A673 (cell line): ENCODE measurements around the gene KERA. TPM values are rescaled to one million over a fixed set of nuclear protein-coding genes. Genes with fewer than 3 reads are reported as not detected.
"Not testable (repeated sequence)": the region's sequence is repeated elsewhere in the genome, so short reads cannot be mapped to it uniquely, and the experiment has no call there.

Source experiments
- BruUV-seq: library from RNA; stranded (reverse); fragments of 400-500 nt; replicated peaks from 2 replicates; lab custom pipeline; 2021; lab: Mats Ljungman, UMichigan
- CTCF ChIA-PET: fragments of 300-600 bp; sonication (Branson Sonifier 250); formaldehyde crosslinking; loops from one replicate; lab custom pipeline; 2022; ENCODE audit warnings: antibody characterized with exemption; lab: Charles Lee
- POLR2A ChIA-PET: fragments of 300-600 bp; sonication (Branson Sonifier 250); formaldehyde crosslinking; loops from one replicate; lab custom pipeline; 2022; ENCODE audit warnings: antibody characterized with exemption; ENCODE audit not compliant: low non-redundant PET; lab: Charles Lee
- DNase-seq: peaks from one replicate; pipeline ENCODE4 v3.0.0-alpha.2; 2015; ENCODE audit warnings: low spot score
- H3K27ac ChIP-seq: fragments of 200-600 bp; sonication (generic); 2 replicates; pipeline ENCODE4 v1.5.1; 2016; ENCODE audit warnings: mixed run types, low read depth, mild to moderate bottlenecking, mixed read lengths, antibody characterized with exemption, low read length; ENCODE audit not compliant: poor library complexity, severe bottlenecking
- H3K27me3 ChIP-seq: fragments of 200-600 bp; sonication (generic); replicated peaks from 2 replicates; pipeline ENCODE4 v1.6.1; 2017; ENCODE audit warnings: mixed run types, low read depth, mild to moderate bottlenecking, mixed read lengths, antibody characterized with exemption, low read length; ENCODE audit not compliant: insufficient read depth, poor library complexity
- H3K36me3 ChIP-seq: fragments of 200-600 bp; sonication (generic); 2 replicates; pipeline ENCODE4 v1.6.1; 2016; ENCODE audit warnings: mixed run types, mild to moderate bottlenecking, mixed read lengths, antibody characterized with exemption, low read length; ENCODE audit not compliant: insufficient read depth, poor library complexity, severe bottlenecking
- H3K4me1 ChIP-seq: fragments of 200-600 bp; sonication (generic); 2 replicates; pipeline ENCODE4 v1.6.1; 2017; ENCODE audit warnings: mixed run types, mild to moderate bottlenecking, mixed read lengths, antibody characterized with exemption, low read length; ENCODE audit not compliant: insufficient read depth, poor library complexity, severe bottlenecking
- H3K4me3 ChIP-seq: fragments of 200-600 bp; sonication (generic); 2 replicates; pipeline ENCODE4 v1.5.1; 2016; ENCODE audit warnings: low read depth, mixed run types, mild to moderate bottlenecking, mixed read lengths, low read length; ENCODE audit not compliant: poor library complexity, severe bottlenecking
- H3K9me3 ChIP-seq: fragments of 200-600 bp; sonication (generic); 2 replicates; pipeline ENCODE4 v1.6.1; 2016; ENCODE audit warnings: mixed run types, low read depth, mild to moderate bottlenecking, mixed read lengths, antibody characterized with exemption, low read length; ENCODE audit not compliant: poor library complexity, severe bottlenecking
- EZH2 ChIP-seq: fragments of 200-600 bp; sonication (generic); IDR thresholded peaks from 2 replicates; pipeline ENCODE4 v1.6.1; 2017; ENCODE audit warnings: borderline replicate concordance, low read depth, mild to moderate bottlenecking, mixed read lengths, antibody characterized with exemption, low read length; ENCODE audit not compliant: poor library complexity, severe bottlenecking
- intact Hi-C: fragments of 100-400 bp; cut with micrococcal nuclease; formaldehyde crosslinking; loops from one replicate; pipeline ENCODE4 v1.10.0; 2022; ENCODE audit not compliant: unreplicated experiment
- total RNA-seq: library from RNA; stranded (reverse); gene quantifications from 2 replicates; pipeline ENCODE4 v1.2.3, GENCODE V29; 2021
- TF ChIP-seq, protein P1 (sequence below): fragments of 300-800, 200-600 bp; sonication (generic); conservative IDR thresholded peaks from 2 replicates; pipeline ENCODE4 v1.5.1; 2017; ENCODE audit warnings: low read depth, mild to moderate bottlenecking, antibody characterized with exemption, low read length, moderate library complexity, mixed read lengths

KERA gene
- total RNA-seq, 1 experiment from 2014 or later = not detected

DNA sequence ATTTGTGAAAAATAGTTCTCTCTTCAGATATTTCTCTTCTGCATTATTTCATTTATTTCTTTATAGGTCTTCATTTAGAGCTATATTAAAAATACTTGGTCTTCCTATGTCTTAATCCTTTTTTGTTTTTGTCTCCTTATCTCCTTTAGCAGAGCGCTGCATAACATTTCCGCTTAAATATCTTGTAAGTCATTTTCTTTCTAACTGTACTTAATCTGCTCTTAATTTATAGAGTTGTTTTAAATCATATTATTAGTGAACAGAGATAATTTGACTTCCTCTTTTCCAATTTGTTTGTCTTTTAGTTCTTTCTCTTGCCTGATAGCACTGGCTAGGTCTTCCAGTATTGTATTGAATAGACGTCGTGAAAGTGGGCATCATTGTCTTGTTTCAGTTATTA lies 35.5 kb upstream of the KERA start:
- ChIA-PET POLR2A (no interaction called here), CTCF (no interaction called here)
- TF ChIP-seq EZH2 = no peak
- TF ChIP-seq, protein P1, sequence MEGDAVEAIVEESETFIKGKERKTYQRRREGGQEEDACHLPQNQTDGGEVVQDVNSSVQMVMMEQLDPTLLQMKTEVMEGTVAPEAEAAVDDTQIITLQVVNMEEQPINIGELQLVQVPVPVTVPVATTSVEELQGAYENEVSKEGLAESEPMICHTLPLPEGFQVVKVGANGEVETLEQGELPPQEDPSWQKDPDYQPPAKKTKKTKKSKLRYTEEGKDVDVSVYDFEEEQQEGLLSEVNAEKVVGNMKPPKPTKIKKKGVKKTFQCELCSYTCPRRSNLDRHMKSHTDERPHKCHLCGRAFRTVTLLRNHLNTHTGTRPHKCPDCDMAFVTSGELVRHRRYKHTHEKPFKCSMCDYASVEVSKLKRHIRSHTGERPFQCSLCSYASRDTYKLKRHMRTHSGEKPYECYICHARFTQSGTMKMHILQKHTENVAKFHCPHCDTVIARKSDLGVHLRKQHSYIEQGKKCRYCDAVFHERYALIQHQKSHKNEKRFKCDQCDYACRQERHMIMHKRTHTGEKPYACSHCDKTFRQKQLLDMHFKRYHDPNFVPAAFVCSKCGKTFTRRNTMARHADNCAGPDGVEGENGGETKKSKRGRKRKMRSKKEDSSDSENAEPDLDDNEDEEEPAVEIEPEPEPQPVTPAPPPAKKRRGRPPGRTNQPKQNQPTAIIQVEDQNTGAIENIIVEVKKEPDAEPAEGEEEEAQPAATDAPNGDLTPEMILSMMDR = no peak
- intact Hi-C loops = no loop called here
- no TSS peak for BruUV-seq
- H3K4me1 ChIP-seq = no peaks in the 10 kb centered on the region
- H3K9me3 ChIP-seq = peaks cover 4% of the 10 kb centered on the region
- H3K4me3 ChIP-seq = no peak overlapping the region
- no peak overlapping the region for H3K27ac ChIP-seq
- DNase-seq = no peak
- H3K27me3 ChIP-seq = no peaks in the 10 kb centered on the region
- no peaks in the 10 kb centered on the region for H3K36me3 ChIP-seq

DNA sequence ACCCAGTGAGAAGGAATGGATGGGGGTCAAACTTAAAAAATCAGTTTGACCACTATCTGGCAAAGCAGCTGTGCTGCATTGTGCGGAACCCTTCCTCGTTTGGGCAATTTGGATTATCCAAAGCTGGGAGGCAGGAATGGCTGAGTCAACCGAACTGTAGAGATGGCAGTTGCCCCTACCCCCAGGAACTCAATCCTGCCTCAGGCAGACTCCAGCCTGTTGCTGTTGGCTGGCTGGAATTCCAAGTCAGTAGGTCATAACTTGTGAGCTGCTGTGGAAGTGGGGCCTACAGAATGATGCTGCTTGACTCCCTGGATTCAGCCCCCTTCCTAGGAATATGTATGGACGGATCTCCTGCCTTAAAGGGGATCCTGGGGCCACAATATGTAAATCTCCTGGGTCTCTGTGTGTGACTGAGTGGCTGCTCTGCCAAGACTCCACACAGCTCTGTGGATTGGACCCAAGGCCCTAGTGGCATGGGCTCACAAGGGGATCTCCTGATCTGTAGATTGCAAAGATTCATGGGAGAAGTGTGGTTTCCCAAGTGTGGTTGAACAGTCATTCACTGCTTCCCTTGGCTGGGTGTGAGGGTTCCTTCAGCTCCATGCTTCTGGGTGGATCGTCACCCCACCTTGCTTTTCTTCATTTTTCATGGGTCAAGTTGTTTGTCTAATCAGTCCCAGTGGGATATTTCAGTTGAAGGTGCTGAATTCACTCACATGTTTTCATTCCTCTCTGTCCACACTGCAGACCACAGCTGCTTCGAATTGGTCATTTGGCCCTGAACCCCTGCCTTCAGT lies 34.3 kb upstream of the KERA start:
- BruUV-seq = no TSS peak
- Histone ChIP-seq H3K9me3 (peaks cover 4% of the 10 kb centered on the region), H3K27me3 (no peaks in the 10 kb centered on the region), H3K36me3 (no peaks in the 10 kb centered on the region), H3K4me1 (no peaks in the 10 kb centered on the region), H3K27ac (no peak overlapping the region), H3K4me3 (no peak overlapping the region)
- POLR2A ChIA-PET = no interaction called here
- TF ChIP-seq, protein P1 = no peak
- no peak for TF ChIP-seq EZH2
- intact Hi-C loops = no loop called here
- no peak for DNase-seq
- CTCF ChIA-PET = no interaction called here

DNA sequence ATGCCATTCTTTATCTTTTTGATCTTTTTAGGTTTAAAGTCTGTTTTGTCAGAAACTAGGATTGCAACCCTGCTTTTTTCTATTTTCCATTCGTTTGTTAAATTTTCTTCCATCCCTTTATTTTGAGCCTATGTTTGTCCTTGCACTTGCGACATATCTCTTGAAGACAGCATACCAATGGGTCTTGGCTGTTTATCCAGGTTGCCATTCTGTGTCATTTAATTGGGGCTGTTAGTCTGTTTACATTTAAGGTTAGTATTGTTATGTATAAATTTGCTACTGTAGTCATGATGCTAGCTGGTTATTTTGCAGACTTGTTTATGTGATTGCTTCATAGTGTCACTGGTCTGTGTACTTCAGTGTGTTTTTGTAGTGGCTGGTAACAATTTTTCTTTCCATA lies 32.1 kb upstream of the KERA start:
- H3K27ac ChIP-seq, BruUV-seq, POLR2A ChIA-PET, H3K4me1 ChIP-seq, H3K4me3 ChIP-seq, intact Hi-C loops, H3K27me3 ChIP-seq, H3K36me3 ChIP-seq, DNase-seq, H3K9me3 ChIP-seq, CTCF ChIA-PET: not testable (repeated sequence)

DNA sequence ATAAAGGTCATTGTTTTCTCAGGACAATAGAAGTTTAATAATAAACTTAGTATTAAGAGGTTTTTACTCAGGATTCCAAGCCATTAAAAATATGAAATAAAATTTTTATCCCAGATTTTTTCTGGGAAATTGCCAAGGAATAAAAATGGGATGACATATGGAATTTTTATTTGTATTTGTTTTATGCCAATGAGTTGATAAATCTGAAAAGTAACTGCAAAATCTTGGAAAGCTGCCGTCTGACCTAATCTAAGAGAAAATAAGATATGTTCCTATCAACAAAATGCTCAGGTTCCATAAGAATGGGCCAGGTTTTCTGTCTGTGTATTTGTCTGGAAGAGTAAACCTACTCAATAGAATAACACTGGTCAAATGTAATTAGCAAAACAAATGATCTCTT lies 22.2 kb upstream of the KERA start:
- Histone ChIP-seq H3K9me3 (no peaks in the 10 kb centered on the region), H3K27me3 (no peaks in the 10 kb centered on the region), H3K4me1 (no peaks in the 10 kb centered on the region), H3K27ac (no peak overlapping the region), H3K36me3 (no peaks in the 10 kb centered on the region), H3K4me3 (no peak overlapping the region)
- BruUV-seq = no TSS peak
- TF ChIP-seq, protein P1 = no peak
- TF ChIP-seq EZH2 = no peak
- DNase-seq = no peak
- intact Hi-C loops = no loop called here
- ChIA-PET CTCF (no interaction called here), POLR2A (no interaction called here)
